ENCODE measurements around the gene MMP24. TPM values are rescaled to one million over a fixed set of nuclear protein-coding genes. Genes with fewer than 3 reads are reported as not detected.

Gene MMP24
- total and polyA plus RNA-seq, 2 donors (not counting 1 experiment from before 2014, with no cell fraction given): 0.17 to 0.49 TPM

- Histone ChIP-seq H3K27me3 (ENCODE audit: control insufficient read depth, insufficient read depth, low read length) (peaks cover 3% of the 10 kb centered on the region), H3K36me3 (ENCODE audit: control insufficient read depth, insufficient read depth, low read length) (no peaks in the 10 kb centered on the region), H3K9ac (ENCODE audit: insufficient read depth, low read length) (no peak overlapping the region), H3K27ac (ENCODE audit: insufficient read depth, low read length) (no peak overlapping the region), H3K4me1 (ENCODE audit: control insufficient read depth, extremely low read depth, insufficient read depth, low read length) (peaks cover 3% of the 10 kb centered on the region), H3K4me3 (replicated peaks in 1 of 4; ENCODE audit: control extremely low read depth in 1 of 4, insufficient read depth in 1 of 4, low read depth in 3 of 4, low read length in 4 of 4) (no peak overlapping the region), H2AFZ (ENCODE audit: low read length) (no peak overlapping the region), H3K4me2 (ENCODE audit: extremely low read depth, insufficient read depth, low read length) (no peak overlapping the region), H3K9me3 (ENCODE audit: control insufficient read depth, insufficient read depth, low read depth, low read length) (no peaks in the 10 kb centered on the region), H4K20me1 (ENCODE audit: control insufficient read depth, extremely low read depth, insufficient read depth, low read length) (no peaks in the 10 kb centered on the region), H3K79me2 (ENCODE audit: control insufficient read depth, insufficient read depth, low read length) (no peaks in the 10 kb centered on the region)
- no peak for DNase-seq (ENCODE audit: low read depth in 2 of 2)
- TF ChIP-seq CTCF (conservative IDR thresholded peaks at IDR 0.05 in 1 of 2, IDR thresholded peaks at IDR 0.05 in 1 of 2; ENCODE audit: low read depth in 1 of 2, low read length in 2 of 2): peak in 1 of 2 donors; percentile 5
- TF ChIP-seq EZH2 (IDR thresholded peaks at IDR 0.05; ENCODE audit: low read length, missing control alignments): no peak
These were observed 70.7 kb downstream of the MMP24 start for GRCh38 chr20:35297155-35297554.

GRCh38 chr20:35297740-35298139 lies 71.2 kb downstream of the MMP24 start:
- no peak overlapping the region for H3K27ac ChIP-seq (ENCODE audit: insufficient read depth, low read length)
- no peak overlapping the region for H2AFZ ChIP-seq (ENCODE audit: low read length)
- peaks cover 3% of the 10 kb centered on the region for H3K27me3 ChIP-seq (ENCODE audit: control insufficient read depth, insufficient read depth, low read length)
- no peak overlapping the region for H3K4me3 ChIP-seq (replicated peaks in 1 of 4; ENCODE audit: control extremely low read depth in 1 of 4, insufficient read depth in 1 of 4, low read depth in 3 of 4, low read length in 4 of 4)
- H3K9ac ChIP-seq (ENCODE audit: insufficient read depth, low read length): no peak overlapping the region
- no peaks in the 10 kb centered on the region for H3K79me2 ChIP-seq (ENCODE audit: control insufficient read depth, insufficient read depth, low read length)
- H3K9me3 ChIP-seq (ENCODE audit: control insufficient read depth, insufficient read depth, low read depth, low read length): no peaks in the 10 kb centered on the region
- no peaks in the 10 kb centered on the region for H3K36me3 ChIP-seq (ENCODE audit: control insufficient read depth, insufficient read depth, low read length)
- peaks cover 4% of the 10 kb centered on the region for H3K4me1 ChIP-seq (ENCODE audit: control insufficient read depth, extremely low read depth, insufficient read depth, low read length)
- DNase-seq (ENCODE audit: low read depth in 2 of 2): no peak
- no peak overlapping the region for H3K4me2 ChIP-seq (ENCODE audit: extremely low read depth, insufficient read depth, low read length)
- no peaks in the 10 kb centered on the region for H4K20me1 ChIP-seq (ENCODE audit: control insufficient read depth, extremely low read depth, insufficient read depth, low read length)
- TF ChIP-seq CTCF (conservative IDR thresholded peaks at IDR 0.05 in 1 of 2, IDR thresholded peaks at IDR 0.05 in 1 of 2; ENCODE audit: low read depth in 1 of 2, low read length in 2 of 2) (no peak), EZH2 (IDR thresholded peaks at IDR 0.05; ENCODE audit: low read length, missing control alignments) (no peak)

- Histone ChIP-seq H3K27me3 (ENCODE audit: control insufficient read depth, insufficient read depth, low read length) (peaks cover 3% of the 10 kb centered on the region), H3K4me1 (ENCODE audit: control insufficient read depth, extremely low read depth, insufficient read depth, low read length) (peaks cover 9% of the 10 kb centered on the region), H3K9me3 (ENCODE audit: control insufficient read depth, insufficient read depth, low read depth, low read length) (no peaks in the 10 kb centered on the region), H3K4me3 (replicated peaks in 1 of 4; ENCODE audit: control extremely low read depth in 1 of 4, insufficient read depth in 1 of 4, low read depth in 3 of 4, low read length in 4 of 4) (no peak overlapping the region), H3K27ac (ENCODE audit: insufficient read depth, low read length) (no peak overlapping the region), H4K20me1 (ENCODE audit: control insufficient read depth, extremely low read depth, insufficient read depth, low read length) (no peaks in the 10 kb centered on the region), H3K36me3 (ENCODE audit: control insufficient read depth, insufficient read depth, low read length) (no peaks in the 10 kb centered on the region), H3K4me2 (ENCODE audit: extremely low read depth, insufficient read depth, low read length) (no peak overlapping the region), H3K79me2 (ENCODE audit: control insufficient read depth, insufficient read depth, low read length) (no peaks in the 10 kb centered on the region), H2AFZ (ENCODE audit: low read length) (no peak overlapping the region), H3K9ac (ENCODE audit: insufficient read depth, low read length) (no peak overlapping the region)
- TF ChIP-seq EZH2 (IDR thresholded peaks at IDR 0.05; ENCODE audit: low read length, missing control alignments) (no peak), CTCF (conservative IDR thresholded peaks at IDR 0.05 in 1 of 2, IDR thresholded peaks at IDR 0.05 in 1 of 2; ENCODE audit: low read depth in 1 of 2, low read length in 2 of 2) (no peak)
- DNase-seq (ENCODE audit: low read depth in 2 of 2): no peak
These were observed 71.8 kb downstream of the MMP24 start for GRCh38 chr20:35298264-35298663.

Measured in fibroblast of lung (primary cell).